HL-60 (cell line): ENCODE results near the gene KRT71.

Experiments used
- DNase-seq, 2 experiments: peaks; one replicate each; pipeline ENCODE4 v3.0.0-alpha.2; 2010 to 2020; ENCODE audit warnings: low read depth in 1 of 2, low spot score in 1 of 2
- H3K27ac ChIP-seq: fragments of 250-450 bp; sonication (Bioruptor Pico); replicated peaks from 2 replicates; pipeline ENCODE4 v1.5.1; 2020; ENCODE audit warnings: mild to moderate bottlenecking, moderate library complexity
- H3K27me3 ChIP-seq: fragments of 250-450 bp; sonication (Bioruptor Pico); 2 replicates; pipeline ENCODE4 v1.5.1; 2021; ENCODE audit warnings: mild to moderate bottlenecking, moderate library complexity; ENCODE audit not compliant: insufficient read depth, poor library complexity, severe bottlenecking
- H3K4me3 ChIP-seq: replicated peaks from 2 replicates; pipeline ENCODE4 v1.5.1; 2011; ENCODE audit warnings: mild to moderate bottlenecking, control low read depth, low read length; ENCODE audit not compliant: insufficient read depth
- GABPA ChIP-seq: IDR thresholded peaks from 2 replicates; pipeline ENCODE4 v1.6.1; 2012; ENCODE audit warnings: low read depth
- POLR2AphosphoS5 ChIP-seq: IDR thresholded peaks from 2 replicates; pipeline ENCODE4 v1.6.1; 2012; ENCODE audit warnings: low read depth
- SPI1 ChIP-seq: IDR thresholded peaks from 2 replicates; pipeline ENCODE4 v1.6.1; 2012; ENCODE audit warnings: low read depth, mild to moderate bottlenecking, borderline replicate concordance
- TF ChIP-seq, protein P1 (sequence below): IDR thresholded peaks from one replicate; pipeline ENCODE4 v1.5.1; 2011; ENCODE audit warnings: low read length, control low read depth, inconsistent platforms; ENCODE audit not compliant: insufficient read depth
- TF ChIP-seq, protein P2 (sequence below): IDR thresholded peaks from 2 replicates; pipeline ENCODE4 v1.6.1; 2012; ENCODE audit warnings: low read depth; ENCODE audit not compliant: insufficient replicate concordance

The KRT71 gene

DNA sequence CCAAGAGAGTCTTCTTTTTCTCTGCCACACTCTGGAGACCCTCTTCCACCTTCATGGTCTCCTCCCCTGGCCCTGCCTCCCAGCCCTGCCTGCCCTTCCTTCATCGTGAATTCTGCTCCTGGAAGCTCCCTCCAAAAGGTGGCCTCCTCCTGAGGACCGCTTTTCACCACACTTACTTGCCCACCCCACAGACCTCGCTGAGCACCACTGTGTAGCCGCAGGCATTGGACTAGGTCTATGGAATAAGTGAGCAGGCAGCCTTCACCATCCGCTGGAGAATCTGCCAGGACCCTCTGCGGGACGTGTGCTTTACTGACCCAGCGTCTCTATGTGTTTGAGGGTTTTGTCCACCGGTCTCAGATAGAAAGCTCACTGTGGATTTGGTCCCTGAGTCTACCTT, 23.1 kb downstream of the KRT71 start:
- Histone ChIP-seq H3K27me3 (no peaks in the 10 kb centered on the region), H3K27ac (no peak overlapping the region), H3K4me3 (no peak overlapping the region)
- TF ChIP-seq GABPA: no peak
- no peak for TF ChIP-seq POLR2AphosphoS5
- no peak for TF ChIP-seq SPI1
- no peak for DNase-seq

DNA sequence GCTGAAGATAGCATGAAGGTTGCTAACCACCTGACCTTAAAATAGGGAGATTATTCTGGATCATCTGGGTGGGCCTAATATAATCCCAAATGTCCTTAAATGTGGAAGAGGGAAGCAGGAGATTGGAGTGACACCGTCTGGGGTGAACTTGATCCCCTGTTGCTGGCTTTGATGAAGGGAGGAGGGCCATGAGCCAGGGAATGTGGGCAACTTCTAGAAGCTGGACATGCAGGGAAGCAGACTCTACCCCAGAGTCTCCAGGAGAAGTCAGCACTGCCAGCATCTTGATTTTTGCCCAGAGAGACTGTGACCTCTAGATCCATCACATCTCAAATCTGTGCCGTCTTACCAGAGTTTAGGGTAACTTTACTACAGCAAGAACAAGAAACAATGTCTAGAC, 23.5 kb downstream of the KRT71 start:
- DNase-seq: no peak
- Histone ChIP-seq H3K27ac (no peak overlapping the region), H3K27me3 (no peaks in the 10 kb centered on the region), H3K4me3 (no peak overlapping the region)
- TF ChIP-seq, protein P1, sequence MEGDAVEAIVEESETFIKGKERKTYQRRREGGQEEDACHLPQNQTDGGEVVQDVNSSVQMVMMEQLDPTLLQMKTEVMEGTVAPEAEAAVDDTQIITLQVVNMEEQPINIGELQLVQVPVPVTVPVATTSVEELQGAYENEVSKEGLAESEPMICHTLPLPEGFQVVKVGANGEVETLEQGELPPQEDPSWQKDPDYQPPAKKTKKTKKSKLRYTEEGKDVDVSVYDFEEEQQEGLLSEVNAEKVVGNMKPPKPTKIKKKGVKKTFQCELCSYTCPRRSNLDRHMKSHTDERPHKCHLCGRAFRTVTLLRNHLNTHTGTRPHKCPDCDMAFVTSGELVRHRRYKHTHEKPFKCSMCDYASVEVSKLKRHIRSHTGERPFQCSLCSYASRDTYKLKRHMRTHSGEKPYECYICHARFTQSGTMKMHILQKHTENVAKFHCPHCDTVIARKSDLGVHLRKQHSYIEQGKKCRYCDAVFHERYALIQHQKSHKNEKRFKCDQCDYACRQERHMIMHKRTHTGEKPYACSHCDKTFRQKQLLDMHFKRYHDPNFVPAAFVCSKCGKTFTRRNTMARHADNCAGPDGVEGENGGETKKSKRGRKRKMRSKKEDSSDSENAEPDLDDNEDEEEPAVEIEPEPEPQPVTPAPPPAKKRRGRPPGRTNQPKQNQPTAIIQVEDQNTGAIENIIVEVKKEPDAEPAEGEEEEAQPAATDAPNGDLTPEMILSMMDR: no peak
- TF ChIP-seq, protein P2, sequence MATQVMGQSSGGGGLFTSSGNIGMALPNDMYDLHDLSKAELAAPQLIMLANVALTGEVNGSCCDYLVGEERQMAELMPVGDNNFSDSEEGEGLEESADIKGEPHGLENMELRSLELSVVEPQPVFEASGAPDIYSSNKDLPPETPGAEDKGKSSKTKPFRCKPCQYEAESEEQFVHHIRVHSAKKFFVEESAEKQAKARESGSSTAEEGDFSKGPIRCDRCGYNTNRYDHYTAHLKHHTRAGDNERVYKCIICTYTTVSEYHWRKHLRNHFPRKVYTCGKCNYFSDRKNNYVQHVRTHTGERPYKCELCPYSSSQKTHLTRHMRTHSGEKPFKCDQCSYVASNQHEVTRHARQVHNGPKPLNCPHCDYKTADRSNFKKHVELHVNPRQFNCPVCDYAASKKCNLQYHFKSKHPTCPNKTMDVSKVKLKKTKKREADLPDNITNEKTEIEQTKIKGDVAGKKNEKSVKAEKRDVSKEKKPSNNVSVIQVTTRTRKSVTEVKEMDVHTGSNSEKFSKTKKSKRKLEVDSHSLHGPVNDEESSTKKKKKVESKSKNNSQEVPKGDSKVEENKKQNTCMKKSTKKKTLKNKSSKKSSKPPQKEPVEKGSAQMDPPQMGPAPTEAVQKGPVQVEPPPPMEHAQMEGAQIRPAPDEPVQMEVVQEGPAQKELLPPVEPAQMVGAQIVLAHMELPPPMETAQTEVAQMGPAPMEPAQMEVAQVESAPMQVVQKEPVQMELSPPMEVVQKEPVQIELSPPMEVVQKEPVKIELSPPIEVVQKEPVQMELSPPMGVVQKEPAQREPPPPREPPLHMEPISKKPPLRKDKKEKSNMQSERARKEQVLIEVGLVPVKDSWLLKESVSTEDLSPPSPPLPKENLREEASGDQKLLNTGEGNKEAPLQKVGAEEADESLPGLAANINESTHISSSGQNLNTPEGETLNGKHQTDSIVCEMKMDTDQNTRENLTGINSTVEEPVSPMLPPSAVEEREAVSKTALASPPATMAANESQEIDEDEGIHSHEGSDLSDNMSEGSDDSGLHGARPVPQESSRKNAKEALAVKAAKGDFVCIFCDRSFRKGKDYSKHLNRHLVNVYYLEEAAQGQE: no peak
- TF ChIP-seq POLR2AphosphoS5 (no peak), SPI1 (no peak), GABPA (no peak)

DNA sequence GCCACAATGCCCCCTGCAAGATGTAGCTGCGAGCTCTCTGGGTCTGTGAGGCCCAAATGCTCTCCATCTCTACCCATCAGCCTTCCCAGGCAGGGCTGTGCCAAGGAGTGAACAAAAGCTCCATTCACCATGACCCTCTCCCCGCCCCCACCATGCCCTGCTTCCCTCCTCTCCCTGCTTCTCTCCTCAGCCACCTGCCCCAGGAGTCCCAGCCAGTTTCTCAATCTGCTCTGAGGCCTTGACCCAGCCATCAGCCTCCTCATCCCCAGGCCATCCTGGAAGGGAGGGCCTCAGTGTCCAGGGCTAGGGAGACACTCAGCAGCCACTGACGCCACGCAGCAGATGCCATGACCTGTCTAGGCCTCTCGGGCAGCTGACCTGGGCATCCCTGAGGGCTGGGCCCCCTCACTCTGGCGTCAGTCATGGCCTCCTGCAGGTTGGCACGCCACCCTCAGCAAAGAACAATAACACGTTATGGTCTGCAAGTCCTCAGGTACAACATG, 24.3 kb downstream of the KRT71 start:
- Histone ChIP-seq H3K27ac (no peak overlapping the region), H3K4me3 (no peak overlapping the region), H3K27me3 (no peaks in the 10 kb centered on the region)
- DNase-seq: no peak
- no peak for TF ChIP-seq SPI1
- TF ChIP-seq GABPA: no peak
- TF ChIP-seq, protein P2: no peak
- TF ChIP-seq, protein P1: no peak
- TF ChIP-seq POLR2AphosphoS5: no peak

DNA sequence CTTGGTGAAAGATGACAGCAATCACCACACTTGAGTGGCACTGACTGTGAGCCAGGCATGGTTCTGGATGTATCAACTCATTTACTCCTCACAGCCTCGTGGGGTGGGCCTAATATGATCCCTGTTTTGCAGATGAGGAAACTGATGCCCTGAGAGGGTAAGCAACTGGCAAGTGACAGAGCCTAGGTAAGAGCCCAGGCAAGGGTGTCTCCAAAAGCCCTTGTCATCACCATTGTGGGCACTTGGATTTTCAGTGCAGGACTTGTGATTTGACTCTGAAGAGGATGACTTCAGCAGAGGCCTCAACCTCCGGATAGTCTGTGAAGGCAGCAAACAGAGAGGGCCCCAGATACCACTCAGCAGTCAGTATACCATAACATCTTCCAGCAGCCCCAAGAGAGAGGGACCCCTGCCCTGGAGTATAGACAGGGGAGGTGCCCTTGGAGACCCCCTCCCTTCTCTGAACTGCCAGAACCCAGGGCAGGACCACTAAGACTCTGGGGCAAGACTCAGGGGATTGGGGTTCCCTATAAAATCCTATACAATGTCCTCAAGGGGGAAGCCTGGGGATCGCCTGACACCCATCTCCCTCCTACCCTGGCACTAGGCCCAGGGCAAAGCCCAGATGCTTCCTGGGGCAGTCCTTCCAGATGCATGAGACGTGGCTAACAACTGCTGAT, 25.7 kb downstream of the KRT71 start:
- no peaks in the 10 kb centered on the region for H3K27me3 ChIP-seq
- TF ChIP-seq, protein P2: no peak
- no peak for TF ChIP-seq POLR2AphosphoS5
- TF ChIP-seq, protein P1: no peak
- H3K4me3 ChIP-seq: no peak overlapping the region
- no peak overlapping the region for H3K27ac ChIP-seq
- no peak for DNase-seq
